Ovary (tissue), 9 donors: ENCODE results near the gene FARSB. TPM values are rescaled to one million over a fixed set of nuclear protein-coding genes. Genes with fewer than 3 reads are reported as not detected.
"Not testable (repeated sequence)": the region's sequence is repeated elsewhere in the genome, so short reads cannot be mapped to it uniquely, and the experiment has no call there.

ENCODE experiments used
- DNase-seq, 5 donors: peaks; one replicate each; pipeline ENCODE4 v3.0.0-alpha.2; 2019 to 2020
- H3K27ac ChIP-seq, 2 donors: fragments of 200-600 bp; one replicate each; pipeline versions ENCODE4 v1.5.1 to v1.8.0; 2019 to 2022
- H3K27me3 ChIP-seq: fragments of 200-600 bp; one replicate; pipeline ENCODE4 v1.8.0; 2022
- H3K36me3 ChIP-seq: fragments of 200-600 bp; sonication (generic); one replicate; pipeline ENCODE4 v1.5.1; 2019
- H3K4me1 ChIP-seq: one replicate; pipeline ENCODE4 v1.8.1; 2013; ENCODE audit warnings: mild to moderate bottlenecking, moderate library complexity; ENCODE audit not compliant: insufficient read depth
- H3K4me3 ChIP-seq: fragments of 200-600 bp; sonication (generic); one replicate; pipeline ENCODE4 v1.5.1; 2017
- H3K9me3 ChIP-seq, 2 donors: fragments of 200-600 bp in 1 of 2; sonication (generic) in 1 of 2; one replicate each; pipeline versions ENCODE4 v1.5.1 to v1.8.1; 2013 to 2019; ENCODE audit warnings: mild to moderate bottlenecking in 1 of 2, moderate library complexity in 1 of 2
- EP300 ChIP-seq: sonication (generic); formaldehyde crosslinking; IDR thresholded peaks from one replicate; pipeline ENCODE4 v1.6.1; 2017; ENCODE audit warnings: antibody characterized with exemption
- POLR2A ChIP-seq: fragments of 450-650 bp; IDR thresholded peaks from one replicate; pipeline ENCODE4 v1.6.1; 2017; ENCODE audit warnings: antibody characterized with exemption, mild to moderate bottlenecking, moderate library complexity
- WGBS, 3 donors: extraction: QIAGEN DNeasy Blood & Tissue Kit in 1 of 3; methylation state at CpG; one replicate each; pipeline versions ENCODE4 v1.1.5 to v1.1.7; 2013 to 2017; 5-methylcytosine and 5-hydroxymethylcytosine counted together
- intact Hi-C, 4 donors: fragments of 100-400 bp; cut with DNase I; formaldehyde crosslinking; loops; one replicate each; pipeline versions ENCODE4 v1.11.0 to v1.15.1; 2022 to 2023
- polyA plus RNA-seq, 2 donors: library from polyadenylated mRNA; stranded (reverse); fragments of 200-250 nt in 1 of 2; fragments of 350-450 nt in 1 of 2; fragmentation: Illumina TruSeq in 1 of 2; extraction: RNeasy Lipid Tissue Mini Kit (QIAGEN cat#74804) in 1 of 2; gene quantifications; one replicate each; pipeline ENCODE4 v1.2.3, GENCODE V29; 2013 to 2014
- total RNA-seq, 7 donors: library from RNA; depleted of rRNA in 2 of 7; stranded (reverse); fragments of >200 nt in 2 of 7; fragmentation: NEBNext Ultra II Directional in 3 of 7; extraction: Animal tissue kit (Norgen Biotek cat#: 25700) in 3 of 7; gene quantifications; one replicate each; pipeline versions ENCODE4 v1.1.0 to v1.2.4, GENCODE V29; 2016 to 2023
- TF ChIP-seq, protein P1 (sequence below), 3 donors: fragments of 450-650 bp in 2 of 3; fragments of 200-600 bp in 1 of 3; IDR thresholded peaks; one replicate each; pipeline versions ENCODE4 v1.5.1 to v1.8.0; 2016 to 2022; ENCODE audit warnings: antibody characterized with exemption in 3 of 3, mild to moderate bottlenecking in 1 of 3
- donor health status: DM: no; HTN: no; CAD: no; lungs with moderate emphysema.
- donor health status: DM: no; HTN: no; CAD: no.
- donor health status: Bipolar disorder and iron deficiency.
- donor health status: DM: yes; HTN: yes; CAD: no.
- donor health status: DM: no; HTN: no; CAD: no.
- donor health status: DM: yes; HTN: yes; CAD: no.

Gene FARSB
- total and polyA plus RNA-seq, 9 donors, result 10.3 to 32.0 (median 21.0) TPM

DNA sequence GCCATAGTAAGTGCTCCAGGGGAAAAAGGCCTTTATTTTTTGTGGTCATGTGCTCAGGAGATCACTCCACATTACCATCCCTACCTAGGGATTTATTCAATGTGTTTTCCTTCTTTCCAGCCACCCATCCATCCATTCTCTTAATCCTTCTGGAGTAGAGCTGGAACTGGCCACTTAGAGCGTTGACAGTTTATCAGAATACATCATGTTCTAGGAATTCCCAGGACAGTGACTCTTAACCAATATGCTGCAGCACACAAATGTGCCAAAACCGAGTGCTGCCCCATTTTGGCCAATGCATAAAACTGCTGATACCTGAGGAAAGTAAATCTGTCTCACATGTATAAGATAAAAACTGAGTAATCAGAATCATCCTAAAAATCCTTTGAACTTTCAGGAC, 63.7 kb downstream of the FARSB start:
- Histone ChIP-seq H3K9me3 (no peaks in the 10 kb centered on the region), H3K27ac (no peak overlapping the region), H3K4me1 (no peaks in the 10 kb centered on the region), H3K36me3 (no peaks in the 10 kb centered on the region), H3K27me3 (no peaks in the 10 kb centered on the region), H3K4me3 (no peak overlapping the region)
- 84 to 88% (median 84%) methylated on average over 2 of the region's 2 CpGs for WGBS, 3 donors
- intact Hi-C loops, result no loop called here
- no peak for DNase-seq
- TF ChIP-seq EP300 (no peak), POLR2A (no peak)
- TF ChIP-seq, protein P1, sequence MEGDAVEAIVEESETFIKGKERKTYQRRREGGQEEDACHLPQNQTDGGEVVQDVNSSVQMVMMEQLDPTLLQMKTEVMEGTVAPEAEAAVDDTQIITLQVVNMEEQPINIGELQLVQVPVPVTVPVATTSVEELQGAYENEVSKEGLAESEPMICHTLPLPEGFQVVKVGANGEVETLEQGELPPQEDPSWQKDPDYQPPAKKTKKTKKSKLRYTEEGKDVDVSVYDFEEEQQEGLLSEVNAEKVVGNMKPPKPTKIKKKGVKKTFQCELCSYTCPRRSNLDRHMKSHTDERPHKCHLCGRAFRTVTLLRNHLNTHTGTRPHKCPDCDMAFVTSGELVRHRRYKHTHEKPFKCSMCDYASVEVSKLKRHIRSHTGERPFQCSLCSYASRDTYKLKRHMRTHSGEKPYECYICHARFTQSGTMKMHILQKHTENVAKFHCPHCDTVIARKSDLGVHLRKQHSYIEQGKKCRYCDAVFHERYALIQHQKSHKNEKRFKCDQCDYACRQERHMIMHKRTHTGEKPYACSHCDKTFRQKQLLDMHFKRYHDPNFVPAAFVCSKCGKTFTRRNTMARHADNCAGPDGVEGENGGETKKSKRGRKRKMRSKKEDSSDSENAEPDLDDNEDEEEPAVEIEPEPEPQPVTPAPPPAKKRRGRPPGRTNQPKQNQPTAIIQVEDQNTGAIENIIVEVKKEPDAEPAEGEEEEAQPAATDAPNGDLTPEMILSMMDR (IDR thresholded peaks at IDR 0.05), result no peak

DNA sequence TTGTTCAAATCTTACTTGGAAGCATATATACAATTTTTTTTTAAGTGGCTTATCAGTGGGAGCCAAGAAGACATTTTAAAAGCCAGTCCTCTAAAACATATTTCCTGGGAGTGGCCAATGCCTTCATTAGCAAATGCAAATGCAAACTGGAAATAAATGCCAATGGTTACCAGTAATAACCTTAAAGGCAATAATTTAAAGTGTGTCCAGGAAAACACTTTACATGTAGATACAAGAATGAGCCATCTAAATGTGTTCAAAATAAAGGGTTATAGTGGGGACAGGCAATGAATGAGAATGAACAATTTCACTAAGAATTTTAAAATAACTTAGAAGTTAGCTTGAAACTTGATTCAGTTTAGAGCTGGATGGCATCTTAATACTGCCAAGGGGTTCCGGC, 64.2 kb downstream of the FARSB start:
- no peak for DNase-seq

DNA sequence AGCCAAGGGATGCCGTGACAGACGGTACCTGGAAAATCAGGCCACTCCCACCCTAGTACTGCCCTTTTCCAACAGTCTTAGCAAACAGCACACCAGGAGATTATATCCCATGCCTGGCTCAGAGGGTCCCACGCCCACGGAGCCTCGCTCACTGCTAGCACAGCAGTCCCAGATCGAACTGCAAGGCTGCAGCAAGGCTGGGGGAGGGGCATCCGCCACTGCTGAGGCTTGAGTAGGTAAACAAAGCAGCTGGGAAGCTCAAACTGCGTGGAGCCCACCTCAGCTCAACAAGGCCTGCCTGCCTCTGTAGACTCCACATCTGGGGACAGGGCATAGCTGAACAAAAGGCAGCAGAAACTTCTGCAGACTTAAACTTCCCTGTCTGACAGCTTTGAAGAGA, 71.3 kb downstream of the FARSB start:
- H3K4me1 ChIP-seq, H3K4me3 ChIP-seq, intact Hi-C loops, H3K9me3 ChIP-seq, H3K27me3 ChIP-seq, DNase-seq, H3K36me3 ChIP-seq, H3K27ac ChIP-seq: not testable (repeated sequence)
- WGBS, 3 donors, result 93 to 96% (median 95%) methylated on average over 8 of the region's 8 CpGs

More for the DNA sequence above, 64.2 kb downstream of the FARSB start:
- no peak overlapping the region for H3K4me3 ChIP-seq
- no peaks in the 10 kb centered on the region for H3K36me3 ChIP-seq
- H3K9me3 ChIP-seq, result no peaks in the 10 kb centered on the region
- intact Hi-C loops, result no loop called here
- H3K27me3 ChIP-seq, result no peaks in the 10 kb centered on the region
- H3K27ac ChIP-seq, result no peak overlapping the region
- TF ChIP-seq POLR2A (no peak), EP300 (no peak)
- TF ChIP-seq, protein P1 (IDR thresholded peaks at IDR 0.05), result no peak
- H3K4me1 ChIP-seq, result no peaks in the 10 kb centered on the region
- WGBS, 3 donors, result 93 to 98% (median 97%) methylated on average over 1 of the region's 1 CpG

DNA sequence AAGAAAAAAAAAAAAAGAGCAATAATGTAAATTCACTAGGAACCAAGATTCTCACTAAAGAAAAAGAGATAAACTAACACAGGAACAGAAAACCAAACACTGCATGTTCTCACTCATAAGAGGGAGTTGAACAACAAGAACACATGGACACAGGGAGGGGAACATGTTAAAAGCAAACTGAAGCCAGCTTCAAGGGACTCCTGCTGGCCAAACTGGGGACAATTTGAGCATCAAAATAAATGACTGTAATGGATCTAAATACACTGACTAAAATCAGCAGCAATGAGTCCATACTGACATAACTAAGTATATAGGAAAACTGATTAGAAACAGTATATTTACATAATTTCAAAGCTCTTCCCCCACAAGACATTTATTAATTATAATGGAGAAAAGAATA, 73.0 kb downstream of the FARSB start:
- H3K4me1 ChIP-seq, result no peaks in the 10 kb centered on the region
- intact Hi-C loops, result no loop called here
- no peak for DNase-seq

DNA sequence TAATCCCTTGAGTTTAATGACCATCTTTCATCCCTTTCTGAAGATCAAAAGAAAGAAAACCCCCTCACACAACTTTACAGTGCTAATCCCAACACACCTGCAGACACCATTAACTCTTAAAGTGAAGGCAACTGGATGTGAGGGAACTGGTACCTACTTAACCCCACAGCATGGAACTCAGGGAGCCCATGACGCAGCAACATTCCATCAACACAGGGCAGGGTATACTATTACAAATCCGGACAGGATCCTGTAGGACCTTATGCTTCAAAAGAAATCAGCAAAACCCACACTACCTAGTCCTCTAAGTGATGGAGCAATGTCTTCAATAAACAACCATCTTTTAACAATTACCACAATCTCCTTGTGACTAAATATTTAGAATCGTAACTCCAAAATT, 78.6 kb downstream of the FARSB start:
- intact Hi-C loops, result no loop called here
- TF ChIP-seq, protein P1 (IDR thresholded peaks at IDR 0.05), result no peak
- TF ChIP-seq POLR2A, result no peak
- TF ChIP-seq EP300, result no peak
- H3K4me1 ChIP-seq, result peaks cover 5% of the 10 kb centered on the region
- no peak for DNase-seq
- no peaks in the 10 kb centered on the region for H3K9me3 ChIP-seq
- no peaks in the 10 kb centered on the region for H3K27me3 ChIP-seq
- no peak overlapping the region for H3K4me3 ChIP-seq
- no peaks in the 10 kb centered on the region for H3K36me3 ChIP-seq
- no peak overlapping the region for H3K27ac ChIP-seq
- 67 to 90% (median 75%) methylated on average over 3 of the region's 3 CpGs for WGBS, 3 donors

More for the DNA sequence above, 73.0 kb downstream of the FARSB start:
- no peak overlapping the region for H3K4me3 ChIP-seq
- H3K27ac ChIP-seq, result no peak overlapping the region
- TF ChIP-seq EP300 (no peak), POLR2A (no peak)
- TF ChIP-seq, protein P1 (IDR thresholded peaks at IDR 0.05), result no peak
- H3K9me3 ChIP-seq, result no peaks in the 10 kb centered on the region
- H3K36me3 ChIP-seq, result no peaks in the 10 kb centered on the region
- no peaks in the 10 kb centered on the region for H3K27me3 ChIP-seq
